DMS114 treated with DMSO at 0.1 percent for 48 hours (cell line): ENCODE results near the gene PPFIA2.

ENCODE experiments used
- DNase-seq: peaks from one replicate; lab custom pipeline; 2025; ENCODE audit not compliant: unreplicated experiment; lab: John Stamatoyannopoulos, UW

PPFIA2 gene

DNA sequence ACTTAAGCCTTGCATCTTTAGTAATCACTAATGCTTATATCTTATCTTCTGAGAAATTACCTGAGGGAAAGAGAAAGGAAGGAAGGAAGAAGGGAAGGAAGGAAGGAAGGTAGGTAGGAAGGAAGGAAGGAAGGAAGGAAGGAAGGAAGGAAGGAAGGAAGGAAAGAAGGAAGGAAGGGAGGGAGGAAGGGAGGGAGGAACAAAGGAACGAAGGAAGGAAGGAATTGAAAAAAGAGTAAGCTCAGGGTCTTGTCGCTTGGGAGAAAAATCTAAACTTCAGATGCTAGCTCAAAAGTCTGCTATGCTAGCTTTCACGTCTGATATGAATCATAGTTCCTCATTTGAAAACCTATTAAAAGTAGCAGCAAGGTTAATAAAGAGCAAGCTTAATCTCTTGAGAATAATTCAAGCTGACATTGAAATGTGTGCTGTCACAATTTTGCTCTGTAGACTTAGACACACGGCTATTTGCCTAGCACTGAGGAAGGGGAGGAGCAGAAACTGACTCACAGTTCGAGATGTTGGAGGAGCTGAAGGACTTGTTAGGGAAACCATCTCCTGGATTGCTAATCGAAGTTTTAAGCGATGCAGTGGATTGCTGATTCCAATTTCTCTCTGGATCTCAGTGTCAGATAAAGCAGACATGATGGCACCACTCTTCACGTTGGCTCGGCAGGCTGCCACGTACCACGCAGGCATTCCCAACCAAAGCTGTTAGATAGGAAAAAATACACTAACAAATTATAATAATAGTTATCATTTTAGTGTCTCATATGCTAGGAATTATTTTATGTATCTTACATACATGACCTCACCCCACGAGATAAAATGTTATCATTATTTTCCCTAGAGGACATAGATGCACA, 464.6 kb downstream of the PPFIA2 start:
- DNase-seq: no peak

- DNase-seq: no peak
Observed at GRCh38 chr12:81288651-81289050, 470.5 kb downstream of the PPFIA2 start.

- DNase-seq: no peak
Observed at GRCh38 chr12:81284137-81284536, 475.0 kb downstream of the PPFIA2 start.

DNA sequence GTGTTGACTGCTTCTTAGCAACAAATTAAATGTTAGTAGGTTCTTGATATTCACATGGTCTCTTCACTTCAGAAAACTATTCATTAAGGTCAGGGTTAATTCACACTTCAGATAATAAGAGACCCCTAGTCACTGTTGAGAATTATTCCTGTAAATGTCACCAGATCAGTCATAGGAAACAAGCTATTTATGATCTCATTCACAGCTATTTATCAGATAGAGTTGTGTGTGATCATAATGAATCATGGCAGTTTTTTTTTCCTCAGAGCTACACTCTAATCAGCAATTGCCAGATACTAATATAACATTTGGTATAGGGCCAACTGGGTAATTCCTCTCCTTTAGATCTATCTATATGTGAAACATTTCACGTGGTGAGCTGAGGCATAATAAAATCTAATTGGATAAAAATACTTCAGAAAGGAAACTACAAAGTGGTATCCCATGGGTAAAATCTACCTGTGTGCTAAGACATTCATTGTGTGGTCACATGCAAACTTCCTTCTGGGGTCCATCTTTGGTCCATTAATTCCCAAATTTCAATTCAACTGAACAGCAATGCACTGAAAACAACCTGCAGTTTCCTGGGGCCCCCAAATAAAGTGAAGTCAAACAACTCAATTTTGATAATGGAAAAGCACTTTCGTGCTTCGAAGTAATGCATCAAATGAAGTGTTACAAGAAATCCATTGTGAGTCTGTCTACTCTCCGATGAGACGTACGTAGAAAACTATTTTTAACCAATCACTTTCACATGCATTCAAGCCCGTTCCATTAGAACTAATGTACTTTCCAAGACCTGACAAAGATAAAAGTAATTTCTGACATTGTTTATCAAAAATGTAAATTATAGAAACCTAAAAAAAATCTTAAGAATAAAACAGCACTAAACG, 484.3 kb downstream of the PPFIA2 start:
- DNase-seq: no peak

DNA sequence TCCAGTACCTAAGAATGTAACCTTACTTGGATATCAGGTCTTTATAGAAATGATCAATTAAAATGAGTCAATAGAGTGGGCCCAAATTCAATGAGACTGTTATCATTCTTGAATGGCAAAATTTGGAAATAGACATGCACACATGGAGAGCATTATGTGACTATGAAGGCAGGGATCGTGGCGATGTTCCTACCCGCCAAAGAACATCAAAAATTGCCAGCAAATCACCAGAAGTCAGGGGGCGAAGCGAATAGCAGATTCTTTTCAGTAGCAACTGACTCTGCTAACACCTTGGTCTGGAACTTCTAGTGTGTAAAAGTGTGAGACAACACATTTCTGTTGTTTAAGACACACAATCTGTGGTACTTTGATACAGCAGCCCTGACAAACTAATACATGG, 488.8 kb downstream of the PPFIA2 start:
- DNase-seq: no peak

GRCh38 chr12:81263072-81263471, 496.1 kb downstream of the PPFIA2 start:
- no peak for DNase-seq

GRCh38 chr12:81261508-81262207, 497.5 kb downstream of the PPFIA2 start:
- DNase-seq: no peak

GRCh38 chr12:81259360-81259759, 499.8 kb downstream of the PPFIA2 start:
- DNase-seq: no peak

DNA sequence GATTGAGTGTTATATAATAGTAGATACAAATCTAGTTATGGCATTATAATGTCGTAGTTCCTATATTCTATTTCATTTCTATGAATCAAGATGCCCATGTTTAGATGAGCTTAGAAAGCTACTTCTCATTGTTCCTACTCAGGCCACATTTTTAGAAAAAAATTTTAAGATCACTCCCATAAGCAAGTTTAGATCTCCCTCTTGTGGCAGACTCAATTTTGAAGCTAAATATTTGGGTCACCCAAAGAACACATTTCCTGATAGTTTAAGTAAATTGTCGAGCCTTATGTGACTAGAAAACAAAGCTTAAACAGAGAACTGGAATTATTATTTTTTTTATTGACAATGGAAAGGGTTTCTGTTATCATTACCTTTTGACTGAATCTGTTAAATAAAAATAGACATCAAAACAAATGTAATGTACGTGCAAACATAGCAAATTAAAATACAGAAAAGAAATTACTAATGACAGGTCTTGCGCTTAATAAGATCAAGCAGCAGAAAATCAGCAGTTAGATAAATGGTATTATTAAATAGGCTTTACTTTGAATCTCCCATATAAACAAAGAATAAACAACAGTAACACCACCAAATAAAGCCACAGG, 501.1 kb downstream of the PPFIA2 start:
- peak; percentile 41 for DNase-seq

DNA sequence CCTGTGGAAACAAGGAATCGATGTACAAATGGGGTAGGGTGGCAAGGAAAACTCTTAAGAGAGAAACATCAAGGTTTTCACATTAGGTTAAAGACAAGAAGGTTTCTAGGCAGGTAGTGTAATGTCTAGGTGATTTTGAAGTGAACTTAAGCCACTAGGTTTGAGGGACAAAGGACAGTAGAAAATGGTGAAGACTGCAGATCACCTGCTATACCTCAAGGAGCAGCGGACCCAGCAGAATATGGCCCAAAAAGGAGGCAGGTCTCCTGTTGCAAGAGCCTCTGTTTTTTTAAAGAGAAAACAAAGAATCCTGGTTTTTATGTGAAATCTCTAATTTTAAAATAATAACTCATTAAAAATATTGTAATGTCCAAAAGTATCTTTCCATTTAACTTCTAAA, 503.2 kb downstream of the PPFIA2 start:
- DNase-seq: no peak

DNA sequence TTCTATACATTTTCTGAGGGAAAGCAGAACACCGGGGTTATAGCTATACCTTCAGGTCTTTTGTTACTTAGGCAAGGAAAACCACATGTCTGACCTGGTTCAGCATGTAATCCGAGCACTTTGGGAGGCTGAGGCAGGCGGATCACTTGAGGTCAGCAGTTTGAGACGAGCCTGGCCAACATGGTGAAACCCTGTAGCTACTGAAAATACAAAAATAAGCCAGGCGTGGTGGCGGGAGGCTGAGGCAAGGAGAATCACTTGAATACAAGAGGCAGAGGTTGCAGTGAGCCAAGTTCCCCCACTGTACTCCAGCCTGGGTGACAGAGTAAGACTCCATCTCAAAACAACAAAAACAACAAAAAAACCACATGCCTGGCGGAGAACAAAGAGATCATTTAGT, 503.7 kb downstream of the PPFIA2 start:
- DNase-seq: no peak

GRCh38 chr12:81253360-81253759, 505.8 kb downstream of the PPFIA2 start:
- DNase-seq: no peak

DNA sequence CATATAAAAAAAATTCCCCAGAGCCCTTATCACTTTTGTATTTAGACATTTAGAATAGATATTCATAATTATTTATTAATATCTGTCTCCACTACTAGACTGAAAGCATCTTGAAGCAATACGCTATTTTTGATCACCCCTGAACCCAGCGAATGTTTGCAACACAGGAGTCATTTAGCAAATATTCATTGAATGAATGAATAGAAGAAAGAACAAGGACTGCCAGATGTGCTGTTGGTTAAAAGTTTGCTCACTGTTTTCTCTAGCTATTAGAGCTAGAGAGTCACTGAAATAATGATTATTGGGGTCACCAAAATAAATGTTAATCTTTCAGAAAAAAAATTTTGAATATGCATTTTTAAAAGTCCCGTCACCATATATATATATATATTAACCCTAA, 506.9 kb downstream of the PPFIA2 start:
- no peak for DNase-seq

GRCh38 chr12:81249976-81250375, 509.2 kb downstream of the PPFIA2 start:
- no peak for DNase-seq

- no peak for DNase-seq
Observed at GRCh38 chr12:81245907-81246570, 513.1 kb downstream of the PPFIA2 start.

- DNase-seq: no peak
Observed at GRCh38 chr12:81245458-81245857, 513.7 kb downstream of the PPFIA2 start.

GRCh38 chr12:81231574-81232368, 527.4 kb downstream of the PPFIA2 start:
- DNase-seq: no peak

- no peak for DNase-seq
Observed at GRCh38 chr12:81229759-81230158, 529.4 kb downstream of the PPFIA2 start.

- no peak for DNase-seq
Observed at GRCh38 chr12:81224626-81225025, 534.5 kb downstream of the PPFIA2 start.
